Mammary epithelial cell (primary cell): ENCODE data around the gene QSOX2.

Experiments
- CTCF ChIP-seq, 2 donors: IDR thresholded peaks in 1 of 2; conservative IDR thresholded peaks in 1 of 2; 2 replicates each; pipeline ENCODE4 v1.5.1; 2011 to 2012; ENCODE audit warnings: inconsistent platforms in 2 of 2, low read length in 2 of 2, mild to moderate bottlenecking in 2 of 2, control low read depth in 1 of 2, low read depth in 1 of 2; ENCODE audit not compliant: insufficient read depth in 1 of 2; ENCODE audit errors: extremely low read depth in 1 of 2
- EZH2 ChIP-seq: IDR thresholded peaks from 2 replicates; pipeline ENCODE4 v1.6.1; 2012; ENCODE audit warnings: low read length, inconsistent platforms, borderline replicate concordance

DNA sequence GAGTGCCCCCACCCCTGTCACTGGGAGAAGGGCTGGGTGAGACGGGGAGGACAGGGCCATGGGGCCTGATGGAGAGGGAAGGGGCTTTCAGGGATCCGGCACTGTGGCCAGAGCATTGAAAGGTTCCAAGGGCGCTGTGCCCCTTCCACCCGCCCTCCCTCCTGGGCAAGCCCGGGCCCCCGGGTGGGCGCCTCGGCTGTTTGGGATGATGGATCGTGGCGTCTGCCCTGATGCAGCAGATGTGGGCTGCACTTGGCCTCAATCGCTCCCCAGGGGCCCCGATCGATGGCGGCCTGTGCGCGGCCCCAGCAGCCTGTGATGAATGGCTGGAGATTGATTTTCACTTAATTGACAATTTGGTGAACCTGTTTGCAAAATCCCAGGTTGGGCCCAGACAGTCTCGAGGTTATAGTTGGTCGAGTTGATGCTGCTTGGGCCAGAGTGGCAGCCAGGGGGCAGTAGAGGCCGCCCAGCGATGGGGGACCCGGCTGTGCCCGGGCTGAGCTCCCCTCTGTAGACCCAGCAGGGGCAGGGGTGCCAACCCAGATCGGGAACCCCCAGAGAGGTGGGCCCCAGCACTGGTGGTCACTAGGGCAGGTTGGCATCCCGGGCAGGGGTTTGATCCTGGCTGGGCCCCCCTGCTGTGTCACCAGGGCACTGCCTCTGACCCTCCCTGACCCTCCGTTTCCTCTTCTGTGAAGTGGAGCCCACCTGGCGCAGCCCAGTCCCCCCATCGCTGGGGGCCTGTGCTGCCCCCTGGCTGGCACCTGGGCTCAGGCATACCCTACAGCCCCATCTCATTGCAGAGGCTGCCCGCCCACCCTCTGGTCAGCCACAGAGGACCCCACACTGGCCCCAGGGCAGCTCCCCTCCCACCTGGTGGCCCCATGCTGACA, 75.4 kb downstream of the QSOX2 start:
- peak; percentile 80 to 83 for TF ChIP-seq CTCF (conservative IDR thresholded peaks at IDR 0.05 in 1 of 2, IDR thresholded peaks at IDR 0.05 in 1 of 2; ENCODE audit: extremely low read depth in 1 of 2, insufficient read depth in 1 of 2, low read depth in 1 of 2, low read length in 2 of 2)
- TF ChIP-seq EZH2, result no peak
